ENCODE results near the gene DGKD.
"Not testable (repeated sequence)": the region's sequence is repeated elsewhere in the genome, so short reads cannot be mapped to it uniquely, and the experiment has no call there.

The DGKD gene

GRCh38 chr2:233387667-233388528 lies 33.6 kb downstream of the DGKD start:
- peak; percentile 51 for DNase-seq

- no peak for DNase-seq
Observed at GRCh38 chr2:233389601-233390125, 35.4 kb downstream of the DGKD start.

GRCh38 chr2:233395687-233396086 lies 41.4 kb downstream of the DGKD start:
- DNase-seq: no peak

- not testable (repeated sequence) for DNase-seq
Observed at GRCh38 chr2:233396726-233397665, 42.7 kb downstream of the DGKD start.

DNA sequence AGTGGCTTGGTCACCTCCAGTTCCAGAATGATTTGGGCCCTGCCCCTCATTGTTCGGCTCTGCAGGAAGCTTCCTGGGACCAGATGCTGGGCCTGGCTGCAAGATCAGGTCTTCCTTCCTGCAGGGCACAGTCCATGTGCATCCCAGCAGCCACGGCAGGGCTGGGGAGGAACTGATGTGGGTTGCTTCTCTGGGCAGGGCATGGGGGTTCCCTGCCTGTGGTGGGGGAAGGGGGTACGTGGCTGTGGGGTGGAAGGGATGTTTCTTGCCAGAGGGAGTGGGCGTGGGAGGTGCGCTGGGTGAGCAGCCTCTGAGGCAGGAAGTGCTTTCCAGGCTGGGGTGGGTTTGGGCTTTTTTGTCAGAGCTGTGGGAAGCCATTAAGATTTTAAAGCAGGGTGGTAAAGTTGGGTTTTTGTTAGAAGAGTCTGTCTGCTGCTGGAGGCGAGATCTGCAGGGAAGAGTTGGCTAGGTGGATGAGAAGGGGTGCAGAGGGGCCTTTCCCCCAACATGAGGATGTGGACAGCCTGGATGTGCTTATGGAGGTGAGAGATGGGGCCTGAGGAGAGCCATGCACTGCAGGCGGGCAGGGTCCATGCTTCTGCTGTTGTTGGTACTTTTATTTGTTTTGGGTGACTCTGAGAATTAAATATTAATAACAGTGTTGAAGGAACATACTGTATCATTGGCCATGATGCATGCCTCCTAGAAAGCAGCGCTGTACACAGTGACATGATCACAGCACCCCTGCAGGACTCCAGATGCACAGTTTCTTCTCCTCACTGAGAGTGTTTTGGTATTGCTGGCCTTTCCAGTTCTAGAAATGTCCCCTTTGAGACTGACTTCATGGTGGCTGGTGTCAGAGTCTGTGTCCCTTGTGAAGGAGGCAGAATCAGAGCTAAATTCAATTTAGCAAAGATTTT lies 45.3 kb downstream of the DGKD start:
- no peak for DNase-seq

DNA sequence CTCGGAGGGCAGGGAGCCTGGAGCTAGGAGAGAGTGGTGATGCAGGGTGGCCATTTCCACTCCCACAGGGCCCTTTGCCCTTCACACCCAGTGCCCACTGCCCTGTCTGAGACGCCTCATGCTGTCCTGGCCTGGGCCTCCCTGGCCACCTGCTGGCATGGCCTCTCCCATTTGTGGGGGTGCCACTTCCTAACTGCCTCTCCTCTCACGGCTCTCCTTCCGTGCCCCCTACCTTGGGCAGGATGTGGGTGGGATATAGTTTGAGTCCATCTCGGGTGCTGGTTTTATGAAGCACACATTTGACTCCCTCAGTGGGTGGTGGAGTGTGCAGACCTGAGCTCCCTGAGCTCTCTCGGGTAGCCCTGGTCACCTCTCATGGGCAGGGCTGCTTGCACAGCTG lies 46.0 kb downstream of the DGKD start:
- no peak for DNase-seq

DNA sequence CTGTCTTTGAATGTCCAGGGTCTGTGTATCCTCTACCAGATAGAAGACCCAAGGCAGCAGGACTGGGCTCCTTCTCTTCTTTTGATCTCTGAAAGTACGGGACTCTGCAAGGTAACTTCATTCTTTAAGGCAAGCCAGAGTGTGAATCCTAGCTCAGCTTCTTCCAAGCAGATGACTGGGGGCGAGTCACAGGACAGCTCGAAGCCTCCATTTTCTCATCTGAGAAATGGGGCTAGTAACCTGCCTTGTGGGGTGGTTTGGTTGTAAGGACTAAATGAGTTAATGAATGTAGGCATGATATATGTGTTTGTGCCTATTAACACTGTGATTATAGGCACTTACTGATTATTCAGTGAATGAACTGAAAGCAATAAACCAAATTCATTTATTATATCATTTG lies 46.7 kb downstream of the DGKD start:
- no peak for DNase-seq

- DNase-seq: no peak
Observed at GRCh38 chr2:233402346-233402745, 48.1 kb downstream of the DGKD start.

DNA sequence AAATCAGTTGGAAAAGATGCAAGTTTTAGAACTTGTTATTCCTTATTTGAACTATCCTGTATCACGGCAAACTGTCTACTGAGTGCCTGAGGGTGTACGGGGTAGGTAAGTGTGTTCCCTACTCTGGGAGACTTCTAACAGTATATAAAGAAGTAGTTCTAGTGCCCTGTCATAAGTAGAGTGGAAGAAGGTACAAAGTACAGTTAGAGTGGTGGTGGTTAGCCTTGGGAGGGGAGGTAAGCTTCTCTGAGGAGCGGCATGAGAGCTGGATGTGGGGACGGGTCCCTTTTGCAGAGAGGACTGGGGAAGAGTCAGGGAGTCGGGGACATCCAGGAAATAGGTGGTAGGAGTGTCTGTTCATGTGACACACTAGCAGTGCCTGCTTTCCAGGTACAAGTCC lies 48.5 kb downstream of the DGKD start:
- DNase-seq: no peak

- no peak for DNase-seq
Observed at GRCh38 chr2:233404222-233404621, 49.9 kb downstream of the DGKD start.

DNA sequence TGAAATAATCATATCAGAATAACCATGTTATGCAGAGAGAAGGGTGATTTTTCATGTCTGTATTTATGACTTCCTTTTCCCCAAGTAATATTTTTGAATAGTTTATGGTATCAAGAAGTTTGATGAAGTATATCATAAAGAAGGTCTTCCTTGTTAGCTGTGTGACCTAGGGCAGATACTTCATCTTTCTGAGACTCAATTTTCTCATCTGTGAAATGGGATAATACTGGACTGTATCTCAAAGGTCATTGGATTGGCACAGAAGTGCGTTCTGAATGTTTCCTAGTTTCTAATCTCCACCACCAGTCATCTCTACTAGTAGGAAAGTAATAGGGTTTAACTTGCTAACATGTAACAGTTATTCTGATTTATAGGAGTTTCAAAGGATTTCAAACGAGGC lies 52.6 kb downstream of the DGKD start:
- no peak for DNase-seq

DNA sequence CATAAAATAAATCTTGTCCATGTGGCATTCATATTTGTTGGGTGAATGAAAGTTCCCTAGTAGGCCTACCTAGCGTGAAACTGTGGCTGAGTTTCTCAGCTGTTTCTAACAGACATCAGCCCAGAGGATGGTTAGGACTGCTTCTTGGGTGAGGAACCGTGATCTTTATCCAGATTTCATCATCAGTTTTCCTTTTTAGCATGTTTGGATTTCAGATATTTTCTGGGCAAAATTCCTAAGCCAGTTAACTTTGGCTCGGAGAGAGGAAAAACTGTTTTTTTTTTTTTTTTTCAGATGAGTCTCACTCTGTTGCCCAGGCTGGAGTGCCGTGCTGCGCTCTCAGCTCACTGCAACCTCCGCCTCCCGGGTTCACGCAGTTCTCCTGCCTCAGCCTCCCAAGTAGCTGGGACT lies 53.5 kb downstream of the DGKD start:
- DNase-seq: no peak

DNA sequence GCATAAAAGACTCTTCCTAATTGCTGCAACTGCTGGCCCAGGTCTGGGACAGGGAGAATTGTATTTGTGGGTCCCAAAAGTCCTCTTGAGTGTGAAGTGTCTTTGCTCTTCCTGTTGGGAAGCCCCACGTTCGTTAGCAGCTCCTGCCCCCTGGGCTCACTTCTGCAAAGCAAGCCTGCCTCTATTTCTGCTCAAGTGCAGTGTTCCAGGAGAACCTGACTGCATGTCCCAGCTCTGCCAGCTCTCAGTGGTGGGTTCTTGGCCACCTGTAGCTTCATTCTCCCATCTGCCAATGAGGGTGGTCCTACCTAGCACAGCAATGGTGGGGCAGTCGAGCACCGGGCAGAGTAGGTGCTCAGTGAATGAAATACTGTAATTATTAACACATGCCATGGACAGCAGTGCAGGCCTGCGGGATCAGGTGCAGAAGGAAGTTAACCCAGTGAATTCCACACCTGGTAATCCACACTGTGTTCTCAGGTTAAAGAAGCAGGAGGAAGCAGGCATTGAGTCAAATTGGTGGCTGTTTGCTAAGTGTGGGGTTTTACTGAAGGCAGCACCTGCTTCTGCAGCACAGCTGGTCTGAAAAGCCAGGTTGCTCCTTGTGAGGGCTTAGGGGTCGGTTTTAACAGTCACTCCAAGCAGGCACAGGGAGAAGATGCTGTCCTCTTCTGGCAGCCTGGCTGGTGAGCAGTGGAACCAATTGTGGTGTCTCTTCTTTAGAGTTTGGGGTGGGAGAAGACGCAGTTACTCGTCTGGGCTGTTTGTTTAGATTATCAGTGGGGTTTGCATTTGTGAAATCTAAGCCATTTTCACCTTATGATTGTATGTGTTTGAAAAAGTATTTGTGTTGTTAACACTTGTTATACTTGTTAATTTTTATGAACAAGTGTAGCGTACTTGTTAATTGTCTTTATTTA lies 54.3 kb downstream of the DGKD start:
- no peak for DNase-seq

DNA sequence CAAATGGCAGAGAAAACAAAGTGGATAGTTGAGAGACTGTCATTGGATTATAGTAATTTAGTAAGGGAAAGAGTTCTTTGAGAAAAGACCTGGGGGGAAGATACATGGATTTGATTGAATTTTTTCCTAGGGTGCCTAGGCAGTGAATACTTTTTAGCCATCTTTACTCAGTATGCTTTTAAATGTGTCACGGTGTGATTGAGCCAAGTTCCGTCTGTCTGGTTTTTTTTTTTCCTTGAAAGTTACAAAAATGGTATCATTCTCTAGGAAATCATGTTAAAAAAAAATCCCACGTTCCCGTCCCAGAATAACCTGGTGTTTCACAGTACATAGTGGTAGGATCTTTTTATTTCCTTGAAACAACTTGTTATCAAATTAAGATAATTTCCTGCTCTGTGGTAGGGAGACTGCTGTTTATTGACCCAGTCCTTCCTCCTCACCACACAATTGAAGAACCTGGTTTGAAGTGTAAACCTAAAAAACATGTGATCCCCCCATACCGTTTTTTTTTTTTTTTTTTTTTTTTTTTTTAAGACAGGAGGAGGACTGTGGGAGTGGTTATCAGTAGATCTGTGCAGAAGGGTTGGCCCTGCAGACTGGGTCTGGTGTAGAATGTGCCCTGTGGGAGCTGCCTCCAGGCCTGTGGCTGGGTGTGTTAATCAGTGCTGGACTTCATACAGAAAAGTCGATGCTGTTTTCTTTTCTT lies 55.1 kb downstream of the DGKD start:
- DNase-seq: no peak

- DNase-seq: no peak
Observed at GRCh38 chr2:233410196-233410760, 56.0 kb downstream of the DGKD start.

- no peak for DNase-seq
Observed at GRCh38 chr2:233411162-233411561, 56.9 kb downstream of the DGKD start.

GRCh38 chr2:233412405-233412804 lies 58.1 kb downstream of the DGKD start:
- DNase-seq: no peak

DNA sequence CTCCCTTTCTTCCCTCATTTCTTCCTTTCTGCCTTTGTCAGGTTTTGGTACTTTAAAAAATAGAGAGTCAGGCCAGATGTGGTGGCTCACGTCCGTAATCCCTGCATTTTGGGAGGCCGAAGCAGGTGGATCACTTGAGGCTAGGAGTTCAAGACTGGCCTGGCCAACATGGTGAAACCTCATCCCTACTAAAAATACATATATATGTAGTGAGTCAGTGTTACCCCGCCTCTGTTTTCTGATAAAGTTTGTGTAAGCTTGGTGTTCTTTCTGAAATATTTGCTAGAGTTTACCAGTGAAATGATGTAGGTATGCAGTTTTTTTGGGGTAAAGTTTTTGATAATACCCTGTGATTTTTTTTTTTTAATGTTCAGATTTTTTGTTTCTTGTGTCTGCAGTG lies 58.8 kb downstream of the DGKD start:
- no peak for DNase-seq

- DNase-seq: peak; percentile 60
Observed at GRCh38 chr2:233413559-233414272, 59.4 kb downstream of the DGKD start.

DNA sequence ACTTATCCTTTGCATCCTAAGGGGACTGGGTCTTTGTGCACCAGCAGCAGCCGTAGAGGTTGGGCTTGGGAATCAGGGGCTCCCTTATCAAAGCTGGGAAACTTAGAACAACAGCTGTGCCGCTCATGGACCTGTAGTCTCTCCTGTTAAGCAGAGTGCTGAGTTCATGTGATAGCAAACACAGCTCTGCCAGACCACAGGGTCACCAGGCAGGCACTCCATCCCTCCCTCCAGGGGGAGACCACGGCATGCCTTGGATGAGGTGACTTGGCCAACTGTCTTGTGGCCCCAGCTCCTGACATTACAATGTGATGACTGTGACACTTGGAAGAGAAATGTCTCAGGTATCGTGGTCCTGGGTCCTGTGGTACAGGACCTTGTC lies 60.0 kb downstream of the DGKD start:
- DNase-seq: no peak
